Activated T-cell treated with anti-CD3 and anti-CD28 coated beads, Interleukin-2, amount 50 U/mL, for 1 hour (primary cell): ENCODE measurements around the gene TMEM174.
"Not testable (repeated sequence)": the region's sequence is repeated elsewhere in the genome, so short reads cannot be mapped to it uniquely, and the experiment has no call there.

Experiments
- DNase-seq: peaks from one replicate; pipeline ENCODE4 v3.0.0-alpha.2; 2020

The TMEM174 gene

DNA sequence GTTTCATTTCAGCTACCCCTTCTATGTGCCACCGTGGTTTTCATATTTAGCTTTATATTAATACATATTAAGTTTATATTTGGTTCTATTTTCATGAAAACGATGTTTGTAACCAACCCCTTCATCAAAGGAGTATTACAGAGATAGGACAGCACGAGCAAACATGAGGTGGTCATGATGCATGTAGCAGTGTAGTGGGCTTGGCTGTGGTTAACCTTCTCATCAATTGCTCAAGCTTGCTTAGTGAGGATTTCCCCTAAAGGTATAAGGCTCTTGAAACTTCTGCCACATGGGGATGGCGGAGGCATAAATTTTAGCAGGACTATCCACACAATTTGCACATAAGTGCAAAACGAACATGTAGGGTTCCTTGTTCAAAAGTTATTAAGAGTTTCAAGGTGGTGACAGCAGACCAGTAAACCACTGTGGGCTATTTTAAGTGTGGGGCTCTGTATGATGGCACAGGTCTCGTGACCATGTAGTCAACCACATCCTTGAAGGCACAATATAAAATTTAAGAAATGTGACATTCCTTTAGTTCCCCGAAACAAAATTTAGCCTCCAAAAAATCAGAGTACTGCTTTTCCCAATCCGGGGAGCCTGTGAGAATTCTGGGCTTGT is 24.8 kb downstream of the TMEM174 start:
- no peak for DNase-seq

DNA sequence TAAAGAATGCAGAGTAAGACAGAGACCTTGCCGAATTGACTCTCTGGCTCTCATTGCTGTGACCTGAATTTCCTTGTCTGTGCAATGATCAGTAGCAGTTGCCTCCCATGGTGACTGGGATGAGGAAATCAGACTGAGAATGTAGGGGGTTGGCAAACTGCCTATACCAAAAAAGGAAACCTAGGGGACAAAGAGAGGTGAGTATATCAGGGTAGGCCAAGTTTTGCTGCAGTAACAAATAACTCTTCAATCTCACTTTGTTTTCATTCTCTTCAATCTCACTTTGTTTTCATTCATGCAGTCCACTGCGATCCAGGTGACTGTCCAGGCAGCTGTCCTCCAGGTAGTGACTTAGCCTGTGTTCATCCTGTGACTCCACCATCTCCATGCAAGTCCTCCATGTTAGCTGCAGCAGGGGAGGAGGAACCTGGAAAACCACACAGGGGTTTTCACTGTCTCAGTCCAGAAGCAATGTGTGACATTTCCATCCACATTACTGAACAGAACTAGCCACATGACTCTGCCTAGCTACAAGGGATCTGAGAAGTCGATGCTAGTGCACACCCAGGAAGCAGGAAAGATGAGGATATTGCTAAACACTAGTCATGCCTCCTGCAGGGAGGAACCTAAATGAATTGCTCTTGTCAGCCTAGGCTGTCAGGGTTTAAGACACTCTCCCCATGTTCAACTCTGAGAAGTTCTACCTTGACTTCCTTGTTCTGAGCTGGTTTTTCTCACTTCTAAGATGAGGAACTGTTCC is 26.0 kb downstream of the TMEM174 start:
- DNase-seq: no peak

GRCh38 chr5:73199671-73200070 is 26.7 kb downstream of the TMEM174 start:
- no peak for DNase-seq

DNA sequence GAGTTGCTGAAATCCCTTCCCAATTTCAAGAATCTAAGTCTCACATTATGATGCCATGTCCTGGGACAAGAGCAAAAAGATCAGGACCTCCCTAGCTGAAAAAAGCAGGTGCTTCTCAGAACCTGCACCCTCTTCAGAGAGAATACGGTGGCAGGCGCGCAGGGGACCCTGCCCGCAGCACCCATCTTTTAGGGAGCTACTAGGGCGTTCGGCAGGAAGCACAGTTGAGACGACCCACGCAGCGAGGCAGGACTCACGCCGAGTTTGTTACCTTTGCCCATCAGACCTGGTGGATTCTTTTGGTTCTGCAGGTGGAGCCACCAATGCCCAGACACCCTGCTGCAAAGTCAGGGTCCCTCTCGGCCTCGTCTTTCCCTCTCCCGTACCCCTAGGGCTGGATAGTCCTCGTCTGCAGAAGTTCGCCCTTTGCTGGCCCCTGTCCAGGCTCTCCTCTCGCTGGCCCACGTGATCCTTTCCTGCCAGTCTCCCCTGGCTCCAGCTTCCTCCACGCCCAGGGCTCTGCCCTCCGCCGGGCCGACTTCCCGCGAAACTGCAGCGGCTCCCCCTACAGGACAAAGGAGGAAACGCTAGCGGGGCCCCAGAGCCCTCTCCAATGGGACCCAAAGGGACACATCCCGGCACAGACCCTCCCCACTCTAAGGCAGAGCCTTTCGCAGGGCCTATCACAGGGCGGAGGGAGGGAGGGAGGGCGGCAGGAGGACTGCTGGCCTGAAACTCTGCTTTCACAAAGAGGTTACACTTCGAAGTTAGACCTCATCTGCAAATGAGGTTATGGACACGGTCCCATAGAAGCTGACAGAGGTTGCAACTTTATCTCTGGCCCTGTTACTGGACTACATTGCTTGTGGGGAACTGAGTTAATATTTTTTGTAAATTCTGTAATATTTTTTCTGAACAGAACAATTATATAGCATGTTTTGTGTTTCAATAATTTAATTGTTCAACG is 28.8 kb downstream of the TMEM174 start:
- peak; percentile 76 for DNase-seq

GRCh38 chr5:73204332-73204731 is 31.3 kb downstream of the TMEM174 start:
- no peak for DNase-seq

- no peak for DNase-seq
Observed at GRCh38 chr5:73204733-73205132, 31.7 kb downstream of the TMEM174 start.

DNA sequence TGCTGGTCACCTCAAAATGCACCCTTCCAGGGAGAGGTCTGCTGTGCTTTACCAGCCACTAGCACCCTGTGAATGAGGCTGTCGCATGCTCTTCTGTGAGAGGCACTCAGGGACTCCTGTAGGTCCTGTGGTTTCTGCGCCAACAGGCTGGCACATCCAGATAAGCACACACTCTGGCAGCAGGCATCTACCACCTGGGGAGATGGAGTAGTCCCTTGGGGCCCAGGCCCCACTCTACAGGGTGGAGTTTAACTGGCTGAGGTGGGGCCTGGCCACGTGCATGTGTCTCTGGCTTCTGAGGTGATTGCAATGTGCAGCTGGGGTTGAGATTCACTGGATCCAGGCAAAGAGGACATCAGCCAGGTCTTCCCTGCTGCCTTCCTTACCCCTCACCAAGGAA is 32.3 kb downstream of the TMEM174 start:
- no peak for DNase-seq

DNA sequence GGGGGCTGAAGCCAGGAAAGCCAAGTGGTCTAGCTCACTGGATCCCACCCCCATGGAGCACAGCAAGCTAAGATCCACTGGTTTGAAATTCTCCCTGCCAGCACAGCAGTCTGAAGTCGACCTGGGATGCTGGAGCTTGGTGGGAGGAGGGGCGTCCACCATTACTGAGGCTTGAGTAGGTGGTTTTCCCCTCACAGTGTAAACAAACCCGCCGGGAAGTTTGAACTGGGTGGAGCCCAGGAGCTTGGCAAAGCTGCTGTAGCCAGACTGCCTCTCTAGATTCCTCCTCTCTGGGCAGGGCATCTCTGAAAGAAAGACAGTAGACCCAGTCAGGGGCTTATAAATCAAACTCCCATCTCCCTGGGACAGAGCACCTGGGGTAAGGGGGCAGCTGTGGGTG is 34.2 kb downstream of the TMEM174 start:
- not testable (repeated sequence) for DNase-seq

DNA sequence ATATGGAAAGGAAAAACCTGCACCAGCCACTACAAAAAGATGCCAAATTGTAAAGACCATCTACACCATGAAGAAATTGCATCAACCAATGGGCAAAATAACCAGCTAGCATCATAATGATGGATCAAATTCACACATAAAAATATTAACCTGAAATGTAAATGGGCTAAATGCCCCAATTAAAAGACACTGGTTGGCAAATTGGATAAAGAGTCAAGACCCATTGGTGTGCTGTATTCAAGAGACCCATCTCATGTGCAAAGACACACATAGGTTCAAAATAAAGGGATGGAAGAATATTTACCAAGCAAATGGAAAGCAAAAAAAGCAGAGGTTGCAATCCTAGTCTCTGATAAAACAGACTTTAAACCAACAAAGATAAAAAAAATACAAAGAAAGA is 36.1 kb downstream of the TMEM174 start:
- DNase-seq: not testable (repeated sequence)

GRCh38 chr5:73212693-73213092 is 39.7 kb downstream of the TMEM174 start:
- not testable (repeated sequence) for DNase-seq

DNA sequence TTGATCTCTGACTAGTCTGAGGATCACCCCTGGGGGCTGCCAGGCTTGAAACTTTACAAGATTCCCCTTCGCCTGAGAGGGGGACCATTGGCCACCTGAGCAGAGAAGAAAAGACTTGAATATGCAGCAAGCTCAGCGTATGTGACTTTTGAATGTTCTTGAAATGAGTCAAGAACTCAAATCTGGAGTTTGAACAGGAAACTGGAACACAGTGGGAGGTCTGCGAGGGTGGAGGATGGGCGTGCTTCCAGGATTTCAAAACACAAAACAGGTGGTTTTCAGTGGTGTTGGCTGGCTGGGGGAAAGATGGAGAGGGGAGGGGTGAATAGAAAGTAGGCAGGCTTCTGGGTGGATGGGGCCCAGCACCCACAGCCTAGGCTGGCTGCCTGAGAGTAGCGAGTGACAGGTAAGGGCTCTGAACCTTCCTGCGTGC is 40.6 kb downstream of the TMEM174 start:
- DNase-seq: no peak

GRCh38 chr5:73214306-73214705 is 41.3 kb downstream of the TMEM174 start:
- DNase-seq: no peak

DNA sequence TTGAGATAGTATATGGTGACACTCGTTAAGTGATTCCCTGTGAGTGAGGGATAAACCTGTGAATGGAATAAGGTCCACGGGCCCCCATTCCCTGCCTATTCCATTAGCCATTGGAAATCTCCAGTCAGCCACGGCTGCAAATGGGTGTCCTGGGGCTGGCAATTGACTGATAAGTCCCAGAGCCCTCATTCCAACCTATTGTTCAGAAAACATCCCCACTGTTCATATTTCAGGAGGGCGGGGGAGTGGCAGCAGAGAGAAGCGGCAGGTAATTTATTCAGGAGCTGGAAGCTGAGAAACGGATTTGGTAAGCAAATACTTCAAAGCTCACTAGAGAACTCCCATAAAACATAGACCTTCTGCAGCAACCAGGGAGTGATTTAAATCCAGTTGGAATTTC is 42.0 kb downstream of the TMEM174 start:
- DNase-seq: no peak

DNA sequence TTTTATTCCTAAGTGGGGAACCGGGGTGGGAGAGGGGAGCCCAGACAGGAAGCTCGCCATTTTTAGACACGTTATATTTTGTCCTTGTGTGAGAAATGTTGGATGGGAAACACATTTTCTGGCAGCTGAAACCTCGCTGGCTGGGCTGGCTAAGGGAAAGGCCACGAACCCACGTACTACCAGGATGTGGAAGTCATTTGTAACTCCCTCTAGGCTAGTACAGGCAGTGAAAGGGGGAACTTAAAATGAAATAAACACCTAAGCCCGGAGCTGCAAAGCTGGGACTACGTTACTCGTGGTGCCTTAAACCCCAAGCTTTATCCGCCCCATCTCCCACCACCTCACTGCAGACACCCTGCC is 42.5 kb downstream of the TMEM174 start:
- DNase-seq: no peak

GRCh38 chr5:73215891-73216610 is 43.1 kb downstream of the TMEM174 start:
- DNase-seq: peak; percentile 72

DNA sequence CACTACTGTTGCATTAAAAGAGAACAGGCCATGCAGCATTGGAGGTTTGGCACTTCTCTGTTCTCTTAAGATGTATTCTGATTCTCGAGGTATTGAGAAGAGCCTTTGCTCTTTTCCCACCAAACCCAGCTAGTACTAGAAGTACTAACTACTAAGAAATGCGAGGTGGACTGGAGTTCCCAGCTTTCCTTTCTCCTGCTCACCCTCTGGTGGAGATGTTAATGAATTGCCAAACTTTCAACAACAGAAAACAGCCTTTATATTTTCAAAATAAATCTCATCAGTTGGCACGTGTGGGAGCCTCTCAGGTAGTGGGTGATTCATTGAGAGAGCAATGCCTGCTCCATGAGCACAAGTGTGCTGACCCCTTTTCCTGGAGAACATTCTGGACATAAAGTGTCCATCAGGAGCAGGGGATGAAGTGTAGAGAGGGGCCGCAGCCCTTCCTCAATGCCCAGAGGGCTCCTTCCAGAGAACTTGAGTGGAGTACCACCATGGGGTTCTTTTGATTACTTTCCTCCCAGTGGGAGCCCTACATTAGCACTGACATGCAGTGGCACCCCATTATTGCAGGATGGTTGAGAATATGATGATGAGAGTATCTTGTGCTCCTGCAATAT is 45.7 kb downstream of the TMEM174 start:
- DNase-seq: no peak

DNA sequence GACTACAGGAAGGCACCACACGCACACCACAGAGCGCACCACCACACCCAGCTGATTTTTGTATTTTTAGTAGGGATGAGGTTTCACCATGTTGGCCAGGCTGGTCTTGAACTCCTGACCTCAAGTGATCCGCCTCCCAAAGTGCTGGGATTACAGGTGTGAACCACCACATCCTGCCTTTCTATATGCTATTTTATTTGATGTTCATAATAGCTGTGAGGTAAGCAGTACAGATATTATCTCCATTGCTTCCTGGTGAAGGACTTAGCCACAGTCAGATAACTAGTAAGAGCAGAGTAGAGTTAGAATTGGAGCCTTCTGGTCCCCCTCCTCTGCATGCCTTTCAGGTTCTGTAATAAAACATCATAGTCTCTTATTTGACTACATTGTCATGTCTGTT is 46.3 kb downstream of the TMEM174 start:
- not testable (repeated sequence) for DNase-seq

DNA sequence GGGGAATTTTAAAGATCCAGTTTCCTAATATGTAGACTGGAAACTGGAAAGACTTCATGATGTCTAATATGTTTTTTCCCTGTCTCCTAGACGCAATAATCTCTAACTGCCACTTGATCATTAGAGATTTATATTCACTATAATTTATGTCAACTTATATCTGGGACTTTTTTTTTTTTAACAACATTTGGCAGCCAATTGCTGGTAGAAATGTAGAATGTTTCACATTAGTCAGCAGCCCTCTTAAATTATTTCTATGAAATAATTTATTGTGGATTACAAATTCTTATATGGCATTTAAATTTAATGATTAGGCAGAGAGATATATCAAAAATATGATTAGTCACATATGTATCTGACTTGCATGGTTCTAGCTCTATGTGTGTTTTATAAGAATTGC is 48.2 kb downstream of the TMEM174 start:
- no peak for DNase-seq

DNA sequence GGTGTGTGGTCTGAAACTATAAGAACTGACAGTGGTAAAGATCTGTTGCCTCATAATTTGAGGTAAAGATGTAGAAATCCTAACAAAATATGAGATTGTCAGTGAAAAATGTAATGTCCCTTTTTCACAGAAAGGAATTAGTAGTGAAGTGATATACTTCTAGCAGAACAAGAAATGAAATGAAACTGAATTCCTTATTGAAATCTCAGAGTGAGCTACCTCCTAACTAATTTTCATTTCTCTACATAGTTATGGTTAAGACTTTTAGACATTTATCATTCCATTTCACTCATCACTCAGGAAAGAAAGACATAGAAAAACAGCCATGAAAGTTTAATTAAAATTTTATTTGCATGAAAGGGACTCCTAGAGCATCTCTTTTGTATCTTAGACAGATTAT is 48.7 kb downstream of the TMEM174 start:
- DNase-seq: no peak

GRCh38 chr5:73222173-73222572 is 49.2 kb downstream of the TMEM174 start:
- no peak for DNase-seq
